C4-2B (cell line): Measurements from ENCODE around the gene MORF4L1.

Experiments used
- ZFX ChIP-seq: fragments of 450-650 bp; IDR thresholded peaks from 2 replicates; pipeline ENCODE4 v1.6.1; 2017
- TF ChIP-seq, protein P1 (sequence below): fragments of 450-650 bp; conservative IDR thresholded peaks from 2 replicates; pipeline ENCODE4 v1.5.1; 2017; ENCODE audit warnings: mild to moderate bottlenecking

DNA sequence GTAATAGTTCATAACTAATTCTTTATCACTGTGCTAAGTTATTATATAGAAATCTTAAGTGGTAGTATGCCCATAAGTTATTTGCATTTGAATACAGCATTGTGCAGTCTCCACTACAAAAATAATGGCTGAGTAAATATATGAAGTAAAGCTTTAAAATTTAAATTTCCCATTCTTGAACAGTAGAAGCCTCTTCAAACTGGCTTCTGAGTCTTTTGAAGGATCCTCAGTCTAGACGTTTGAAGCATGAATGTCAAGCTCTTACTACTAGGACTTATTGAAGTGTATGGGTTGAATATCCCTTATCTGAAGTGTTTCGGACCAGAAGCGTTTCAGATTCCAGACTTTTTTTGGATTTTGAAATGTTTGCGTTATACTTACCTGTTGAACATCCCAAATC lies 16.3 kb downstream of the MORF4L1 start:
- TF ChIP-seq, protein P1, sequence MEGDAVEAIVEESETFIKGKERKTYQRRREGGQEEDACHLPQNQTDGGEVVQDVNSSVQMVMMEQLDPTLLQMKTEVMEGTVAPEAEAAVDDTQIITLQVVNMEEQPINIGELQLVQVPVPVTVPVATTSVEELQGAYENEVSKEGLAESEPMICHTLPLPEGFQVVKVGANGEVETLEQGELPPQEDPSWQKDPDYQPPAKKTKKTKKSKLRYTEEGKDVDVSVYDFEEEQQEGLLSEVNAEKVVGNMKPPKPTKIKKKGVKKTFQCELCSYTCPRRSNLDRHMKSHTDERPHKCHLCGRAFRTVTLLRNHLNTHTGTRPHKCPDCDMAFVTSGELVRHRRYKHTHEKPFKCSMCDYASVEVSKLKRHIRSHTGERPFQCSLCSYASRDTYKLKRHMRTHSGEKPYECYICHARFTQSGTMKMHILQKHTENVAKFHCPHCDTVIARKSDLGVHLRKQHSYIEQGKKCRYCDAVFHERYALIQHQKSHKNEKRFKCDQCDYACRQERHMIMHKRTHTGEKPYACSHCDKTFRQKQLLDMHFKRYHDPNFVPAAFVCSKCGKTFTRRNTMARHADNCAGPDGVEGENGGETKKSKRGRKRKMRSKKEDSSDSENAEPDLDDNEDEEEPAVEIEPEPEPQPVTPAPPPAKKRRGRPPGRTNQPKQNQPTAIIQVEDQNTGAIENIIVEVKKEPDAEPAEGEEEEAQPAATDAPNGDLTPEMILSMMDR = no peak
- no peak for TF ChIP-seq ZFX
